T-helper 1 cell treated with Interleukin-12 subunit alpha and Interleukin-12 subunit beta and Interleukin-4 antibody, amounts not matched to agents 30 μg/mL and 1 μg/mL, for 36 hours (primary cell): ENCODE measurements around the gene GLB1L.

Experiments used
- H3K27ac Mint-ChIP-seq: one replicate; pipeline ENCODE4 v1.8.0; 2021; ENCODE audit warnings: mild to moderate bottlenecking, mixed read lengths
- H3K27me3 Mint-ChIP-seq: one replicate; pipeline ENCODE4 v1.8.0; 2021; ENCODE audit warnings: low read depth, mixed read lengths
- H3K36me3 Mint-ChIP-seq: one replicate; pipeline ENCODE4 v1.8.0; 2021; ENCODE audit warnings: low read depth, mixed read lengths
- H3K4me1 Mint-ChIP-seq: one replicate; pipeline ENCODE4 v1.8.0; 2021; ENCODE audit warnings: low read depth, mixed read lengths
- H3K4me3 Mint-ChIP-seq: one replicate; pipeline ENCODE4 v1.8.0; 2021; ENCODE audit warnings: mild to moderate bottlenecking, moderate library complexity, mixed read lengths
- H3K9me3 Mint-ChIP-seq: one replicate; pipeline ENCODE4 v1.8.0; 2021; ENCODE audit warnings: mixed read lengths

GLB1L gene

DNA sequence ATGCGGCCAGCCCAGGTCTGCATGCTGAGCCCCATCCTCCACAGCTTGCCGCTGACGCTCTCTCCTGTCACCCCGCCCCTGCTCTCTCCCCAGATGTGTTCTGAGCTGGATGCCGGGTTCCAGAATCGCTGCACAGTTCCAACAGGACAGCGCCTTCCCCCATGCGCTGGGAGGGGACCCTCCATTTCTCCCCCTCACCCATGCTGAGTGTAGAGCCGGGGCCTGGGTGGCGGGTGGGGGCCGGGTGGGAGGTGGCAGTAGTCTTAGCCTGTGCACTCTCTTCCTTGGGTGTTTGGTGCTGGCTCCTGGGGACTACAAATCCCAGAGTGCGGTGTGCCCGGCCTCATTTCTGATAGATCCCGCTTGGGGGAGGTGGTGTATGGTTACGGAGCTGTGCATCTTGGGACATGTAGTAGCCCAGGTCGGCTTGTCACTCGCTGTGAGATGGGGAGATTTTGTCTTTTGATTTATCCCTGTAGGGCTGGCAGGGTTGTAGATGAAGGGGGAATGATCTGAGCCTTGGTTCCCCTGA is 40.7 kb upstream of the GLB1L start:
- H3K9me3 Mint-ChIP-seq: no peaks in the 10 kb centered on the region
- H3K4me1 Mint-ChIP-seq: peaks cover 5% of the 10 kb centered on the region
- H3K4me3 Mint-ChIP-seq: no peak overlapping the region
- H3K27ac Mint-ChIP-seq: no peak overlapping the region
- H3K36me3 Mint-ChIP-seq: peaks cover 13% of the 10 kb centered on the region
- no peaks in the 10 kb centered on the region for H3K27me3 Mint-ChIP-seq

DNA sequence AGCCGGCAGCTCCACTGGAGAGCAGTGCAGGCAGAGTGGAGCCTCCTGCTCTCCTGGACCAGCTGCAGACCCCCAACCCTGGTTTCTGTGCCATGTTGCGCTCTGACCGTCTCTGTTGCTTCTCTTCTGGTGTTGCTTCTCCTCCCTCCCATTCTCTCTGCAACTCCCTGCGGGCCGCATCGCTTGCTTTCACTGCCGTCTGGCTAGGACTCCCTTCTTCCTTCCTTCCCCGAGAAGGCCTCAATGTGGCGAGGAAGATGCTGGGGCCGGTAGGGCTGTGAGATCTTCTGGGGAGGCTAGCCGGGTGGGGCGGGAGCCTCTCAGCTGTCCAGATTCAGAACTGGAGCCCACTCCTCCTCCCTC is 40.1 kb upstream of the GLB1L start:
- Mint-ChIP-seq H3K27ac (no peak overlapping the region), H3K4me3 (no peak overlapping the region), H3K4me1 (peaks cover 9% of the 10 kb centered on the region), H3K9me3 (no peaks in the 10 kb centered on the region), H3K27me3 (no peaks in the 10 kb centered on the region), H3K36me3 (peaks cover 14% of the 10 kb centered on the region)

GRCh38 chr2:219284501-219285372 is 39.5 kb upstream of the GLB1L start:
- H3K4me1 Mint-ChIP-seq: peaks cover 15% of the 10 kb centered on the region
- peaks cover 15% of the 10 kb centered on the region for H3K36me3 Mint-ChIP-seq
- no peaks in the 10 kb centered on the region for H3K27me3 Mint-ChIP-seq
- no peak overlapping the region for H3K4me3 Mint-ChIP-seq
- H3K9me3 Mint-ChIP-seq: no peaks in the 10 kb centered on the region
- H3K27ac Mint-ChIP-seq: no peak overlapping the region

- no peaks in the 10 kb centered on the region for H3K9me3 Mint-ChIP-seq
- H3K4me1 Mint-ChIP-seq: peaks cover 26% of the 10 kb centered on the region
- H3K4me3 Mint-ChIP-seq: no peak overlapping the region
- H3K27me3 Mint-ChIP-seq: no peaks in the 10 kb centered on the region
- peak overlapping the region; percentile 0 for H3K27ac Mint-ChIP-seq
- peaks cover 16% of the 10 kb centered on the region for H3K36me3 Mint-ChIP-seq
Measured at GRCh38 chr2:219282943-219283581, 37.8 kb upstream of the GLB1L start.

GRCh38 chr2:219282375-219282774 is 37.1 kb upstream of the GLB1L start:
- peaks cover 33% of the 10 kb centered on the region for H3K4me1 Mint-ChIP-seq
- H3K36me3 Mint-ChIP-seq: peaks cover 16% of the 10 kb centered on the region
- H3K27ac Mint-ChIP-seq: peak overlapping the region; percentile 0
- H3K9me3 Mint-ChIP-seq: no peaks in the 10 kb centered on the region
- no peaks in the 10 kb centered on the region for H3K27me3 Mint-ChIP-seq
- no peak overlapping the region for H3K4me3 Mint-ChIP-seq

GRCh38 chr2:219281588-219281987 is 36.3 kb upstream of the GLB1L start:
- Mint-ChIP-seq H3K36me3 (peaks cover 16% of the 10 kb centered on the region), H3K9me3 (no peaks in the 10 kb centered on the region), H3K27me3 (no peaks in the 10 kb centered on the region), H3K4me3 (no peak overlapping the region), H3K4me1 (peaks cover 36% of the 10 kb centered on the region), H3K27ac (no peak overlapping the region)

DNA sequence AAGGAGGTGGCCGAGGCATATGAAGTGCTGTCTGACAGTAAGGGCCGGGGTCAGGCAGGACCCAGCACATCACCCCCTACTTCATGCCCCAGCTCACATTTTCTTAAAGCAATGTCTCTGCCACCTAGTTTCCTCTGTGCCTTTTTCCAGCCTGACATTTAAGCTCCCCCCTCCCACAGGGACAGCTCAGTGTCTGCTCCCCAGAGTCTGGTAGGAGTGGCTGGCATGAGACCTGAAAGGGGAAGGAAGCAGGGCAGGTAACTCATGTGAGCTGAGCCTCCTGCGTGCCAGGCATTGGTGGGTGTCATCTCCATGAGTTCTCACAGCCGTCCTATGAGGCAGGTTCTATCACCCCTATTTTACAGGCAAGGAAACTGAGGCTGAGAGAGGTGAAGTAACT is 35.4 kb upstream of the GLB1L start:
- Mint-ChIP-seq H3K36me3 (peaks cover 16% of the 10 kb centered on the region), H3K4me3 (peak overlapping the region; percentile 98), H3K27ac (peak overlapping the region; percentile 99), H3K9me3 (no peaks in the 10 kb centered on the region), H3K4me1 (peaks cover 36% of the 10 kb centered on the region), H3K27me3 (no peaks in the 10 kb centered on the region)

DNA sequence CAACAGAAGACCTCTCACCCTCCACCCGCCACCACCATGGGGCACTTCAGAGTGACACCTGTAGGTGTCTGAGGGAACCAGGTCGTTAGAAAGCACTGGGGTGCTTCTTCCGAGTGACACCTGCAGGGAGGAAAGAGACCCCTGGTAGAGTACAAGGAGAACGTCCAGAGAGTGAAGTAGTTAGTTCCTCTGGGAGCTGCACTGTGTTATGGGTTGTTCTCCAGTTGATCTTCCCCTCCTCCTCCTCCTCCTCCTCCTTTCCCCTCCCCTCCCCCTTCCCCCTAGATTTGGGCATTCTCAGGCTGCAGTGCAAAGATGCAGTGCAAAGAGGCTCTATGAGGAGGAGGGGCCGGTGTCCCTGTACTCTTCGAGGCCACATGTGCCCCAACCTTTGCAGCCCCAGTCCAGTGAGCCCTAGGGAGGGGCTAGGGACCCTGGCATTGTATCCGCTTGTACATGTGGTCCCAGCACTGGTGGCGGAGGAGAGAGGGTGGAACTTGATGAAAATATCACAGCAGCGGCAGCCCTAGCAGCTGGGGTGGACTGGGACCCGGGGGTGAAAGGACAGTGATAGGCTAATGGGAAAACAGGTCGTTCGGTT is 34.8 kb upstream of the GLB1L start:
- Mint-ChIP-seq H3K4me3 (peak overlapping the region; percentile 98), H3K27ac (peak overlapping the region; percentile 99), H3K4me1 (peaks cover 35% of the 10 kb centered on the region), H3K9me3 (no peaks in the 10 kb centered on the region), H3K27me3 (no peaks in the 10 kb centered on the region), H3K36me3 (peaks cover 13% of the 10 kb centered on the region)

DNA sequence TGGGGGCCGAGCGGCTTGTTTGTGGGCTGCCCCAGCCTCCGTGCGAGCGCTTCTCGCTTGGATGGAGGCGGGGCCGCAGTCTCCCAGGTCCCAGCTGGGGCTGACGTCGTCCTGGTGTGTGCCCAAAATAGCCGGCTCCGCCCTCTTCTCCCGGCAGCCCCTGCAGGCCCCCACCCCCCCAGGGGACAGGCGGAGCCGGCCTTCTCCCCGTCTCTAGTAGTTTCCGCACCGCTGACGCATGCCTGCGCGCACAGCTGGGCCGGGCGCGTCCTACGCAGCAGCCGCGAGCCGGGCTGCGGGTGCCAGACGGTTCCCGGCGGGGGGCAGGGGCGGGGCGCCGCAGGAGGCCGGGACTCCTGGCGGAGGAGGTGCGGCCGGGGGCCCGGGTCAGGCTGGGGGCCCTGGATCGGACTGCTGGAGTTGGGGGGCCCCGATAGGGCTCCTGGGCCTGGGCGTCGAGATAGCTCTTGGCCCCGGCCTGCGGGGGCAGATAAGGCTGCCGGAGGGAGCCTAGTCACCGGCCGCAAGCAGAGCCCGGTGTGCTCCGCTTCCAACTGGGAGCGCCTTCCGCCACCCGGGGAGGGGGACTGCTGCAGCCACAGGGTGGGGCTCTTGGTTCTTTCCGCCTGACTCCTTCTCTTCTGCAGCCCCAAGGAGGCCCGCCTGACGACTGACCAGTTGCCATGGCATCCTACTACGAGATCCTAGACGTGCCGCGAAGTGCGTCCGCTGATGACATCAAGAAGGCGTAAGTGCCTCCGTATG is 34.1 kb upstream of the GLB1L start, which contains the start of gene DNAJB2:
TSS of gene DNAJB2 (plus strand) at position 216 of the 765 bp plus-strand sequence. CDS start at position 684, 468 bp downstream.
- H3K27ac Mint-ChIP-seq: peak within 1 kb of the TSS; percentile 99
- no peaks in the 10 kb centered on the region for H3K9me3 Mint-ChIP-seq
- peak within 1 kb of the TSS; percentile 98 for H3K4me3 Mint-ChIP-seq
- H3K27me3 Mint-ChIP-seq: peaks cover 4% of the 10 kb centered on the region
- peaks cover 35% of the 10 kb centered on the region for H3K4me1 Mint-ChIP-seq
- peaks cover 13% of the 10 kb centered on the region for H3K36me3 Mint-ChIP-seq

DNA sequence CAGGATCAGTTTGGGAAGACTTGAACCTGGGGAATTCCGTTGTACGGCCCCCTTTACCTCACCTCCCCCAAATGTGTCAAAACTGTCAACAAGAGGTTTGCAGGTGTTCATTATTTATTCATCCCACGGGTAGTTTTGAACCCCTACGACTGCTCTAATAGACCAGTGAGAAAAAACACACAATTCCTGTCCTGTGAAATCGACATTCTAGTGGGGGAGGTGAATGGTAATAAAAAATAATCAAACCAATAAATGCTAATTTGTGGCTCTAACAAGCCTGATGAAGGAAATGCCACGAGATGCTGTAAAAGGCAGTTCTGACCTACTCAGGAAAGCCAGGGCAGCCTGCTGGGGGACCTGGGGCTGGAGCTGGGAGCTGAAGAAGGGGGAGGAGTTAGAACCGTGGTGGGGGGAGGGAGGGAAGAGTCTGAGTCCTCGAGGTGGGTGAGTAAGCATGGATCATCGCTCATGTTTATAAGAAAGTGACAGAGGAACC is 33.5 kb upstream of the GLB1L start:
- Mint-ChIP-seq H3K4me1 (peaks cover 35% of the 10 kb centered on the region), H3K27ac (peak overlapping the region; percentile 98), H3K9me3 (no peaks in the 10 kb centered on the region), H3K27me3 (peaks cover 4% of the 10 kb centered on the region), H3K36me3 (peaks cover 13% of the 10 kb centered on the region), H3K4me3 (peak overlapping the region; percentile 98)

- H3K27ac Mint-ChIP-seq: peak overlapping the region; percentile 98
- no peaks in the 10 kb centered on the region for H3K9me3 Mint-ChIP-seq
- peak overlapping the region; percentile 98 for H3K4me3 Mint-ChIP-seq
- peaks cover 10% of the 10 kb centered on the region for H3K36me3 Mint-ChIP-seq
- peaks cover 35% of the 10 kb centered on the region for H3K4me1 Mint-ChIP-seq
- peaks cover 4% of the 10 kb centered on the region for H3K27me3 Mint-ChIP-seq
Measured at GRCh38 chr2:219277703-219278654, 32.7 kb upstream of the GLB1L start.

GRCh38 chr2:219274361-219274921 is 29.2 kb upstream of the GLB1L start:
- Mint-ChIP-seq H3K27me3 (peaks cover 10% of the 10 kb centered on the region), H3K27ac (no peak overlapping the region), H3K36me3 (no peaks in the 10 kb centered on the region), H3K4me1 (peaks cover 20% of the 10 kb centered on the region), H3K9me3 (no peaks in the 10 kb centered on the region), H3K4me3 (no peak overlapping the region)

- Mint-ChIP-seq H3K4me3 (no peak overlapping the region), H3K27ac (no peak overlapping the region), H3K4me1 (peaks cover 19% of the 10 kb centered on the region), H3K27me3 (peaks cover 10% of the 10 kb centered on the region), H3K36me3 (no peaks in the 10 kb centered on the region), H3K9me3 (no peaks in the 10 kb centered on the region)
Measured at GRCh38 chr2:219273937-219274336, 28.7 kb upstream of the GLB1L start.
